ENCODE data around the gene ATOH8.

GRCh38 chr2:85773692-85774091 is 19.9 kb downstream of the ATOH8 start:
- TF ChIP-seq POLR2A (IDR thresholded peaks at IDR 0.05) (no peak), CTCF (IDR thresholded peaks at IDR 0.05) (no peak)

Data from prostate gland (tissue), 2 donors.